ENCODE measurements around the gene WNT5B.

The WNT5B gene

GRCh38 chr12:1666215-1666614 is 37.2 kb downstream of the WNT5B start:
- Histone ChIP-seq H3K4me3 (ENCODE audit: low read length) (no peak overlapping the region), H3K4me2 (ENCODE audit: low read length) (no peak overlapping the region), H4K20me1 (ENCODE audit: insufficient read depth, low read length) (no peaks in the 10 kb centered on the region), H3K9ac (ENCODE audit: low read length) (no peak overlapping the region), H3K4me1 (ENCODE audit: low read length) (no peaks in the 10 kb centered on the region), H3K27ac (ENCODE audit: low read length) (no peak overlapping the region), H3K36me3 (replicated peaks; ENCODE audit: low read depth, low read length) (no peaks in the 10 kb centered on the region), H3K27me3 (ENCODE audit: low read depth, low read length) (no peaks in the 10 kb centered on the region), H2AFZ (ENCODE audit: low read depth, low read length) (no peak overlapping the region), H3K9me3 (ENCODE audit: insufficient read depth, low read length) (no peaks in the 10 kb centered on the region), H3K79me2 (ENCODE audit: low read length) (no peaks in the 10 kb centered on the region)
- no peak for TF ChIP-seq CTCF (IDR thresholded peaks at IDR 0.05; ENCODE audit: low read depth, low read length)
- TF ChIP-seq EZH2phosphoT487 (IDR thresholded peaks at IDR 0.05; ENCODE audit: low read depth): no peak

GRCh38 chr12:1666685-1667162 is 37.7 kb downstream of the WNT5B start:
- H3K79me2 ChIP-seq (ENCODE audit: low read length): no peaks in the 10 kb centered on the region
- no peaks in the 10 kb centered on the region for H3K27me3 ChIP-seq (ENCODE audit: low read depth, low read length)
- no peak overlapping the region for H3K4me2 ChIP-seq (ENCODE audit: low read length)
- H2AFZ ChIP-seq (ENCODE audit: low read depth, low read length): no peak overlapping the region
- TF ChIP-seq CTCF (IDR thresholded peaks at IDR 0.05; ENCODE audit: low read depth, low read length) (no peak), EZH2phosphoT487 (IDR thresholded peaks at IDR 0.05; ENCODE audit: low read depth) (no peak)
- no peaks in the 10 kb centered on the region for H3K9me3 ChIP-seq (ENCODE audit: insufficient read depth, low read length)
- no peak overlapping the region for H3K27ac ChIP-seq (ENCODE audit: low read length)
- no peaks in the 10 kb centered on the region for H3K4me1 ChIP-seq (ENCODE audit: low read length)
- H4K20me1 ChIP-seq (ENCODE audit: insufficient read depth, low read length): no peaks in the 10 kb centered on the region
- H3K4me3 ChIP-seq (ENCODE audit: low read length): no peak overlapping the region
- no peaks in the 10 kb centered on the region for H3K36me3 ChIP-seq (replicated peaks; ENCODE audit: low read depth, low read length)
- no peak overlapping the region for H3K9ac ChIP-seq (ENCODE audit: low read length)

- Histone ChIP-seq H3K9ac (ENCODE audit: low read length) (no peak overlapping the region), H3K4me1 (ENCODE audit: low read length) (no peaks in the 10 kb centered on the region), H3K4me3 (ENCODE audit: low read length) (no peak overlapping the region), H3K36me3 (replicated peaks; ENCODE audit: low read depth, low read length) (no peaks in the 10 kb centered on the region), H3K27me3 (ENCODE audit: low read depth, low read length) (no peaks in the 10 kb centered on the region), H2AFZ (ENCODE audit: low read depth, low read length) (no peak overlapping the region), H3K27ac (ENCODE audit: low read length) (no peak overlapping the region), H3K4me2 (ENCODE audit: low read length) (no peak overlapping the region), H3K9me3 (ENCODE audit: insufficient read depth, low read length) (no peaks in the 10 kb centered on the region), H4K20me1 (ENCODE audit: insufficient read depth, low read length) (no peaks in the 10 kb centered on the region), H3K79me2 (ENCODE audit: low read length) (no peaks in the 10 kb centered on the region)
- no peak for TF ChIP-seq EZH2phosphoT487 (IDR thresholded peaks at IDR 0.05; ENCODE audit: low read depth)
- TF ChIP-seq CTCF (IDR thresholded peaks at IDR 0.05; ENCODE audit: low read depth, low read length): no peak
These were observed 40.0 kb downstream of the WNT5B start for GRCh38 chr12:1668833-1669543.

- H3K9me3 ChIP-seq (ENCODE audit: insufficient read depth, low read length): no peaks in the 10 kb centered on the region
- no peak overlapping the region for H3K9ac ChIP-seq (ENCODE audit: low read length)
- no peak overlapping the region for H2AFZ ChIP-seq (ENCODE audit: low read depth, low read length)
- no peak overlapping the region for H3K4me2 ChIP-seq (ENCODE audit: low read length)
- no peak overlapping the region for H3K27ac ChIP-seq (ENCODE audit: low read length)
- H3K36me3 ChIP-seq (replicated peaks; ENCODE audit: low read depth, low read length): no peaks in the 10 kb centered on the region
- TF ChIP-seq EZH2phosphoT487 (IDR thresholded peaks at IDR 0.05; ENCODE audit: low read depth) (no peak), CTCF (IDR thresholded peaks at IDR 0.05; ENCODE audit: low read depth, low read length) (no peak)
- no peaks in the 10 kb centered on the region for H3K79me2 ChIP-seq (ENCODE audit: low read length)
- no peaks in the 10 kb centered on the region for H3K4me1 ChIP-seq (ENCODE audit: low read length)
- no peaks in the 10 kb centered on the region for H4K20me1 ChIP-seq (ENCODE audit: insufficient read depth, low read length)
- no peak overlapping the region for H3K4me3 ChIP-seq (ENCODE audit: low read length)
- H3K27me3 ChIP-seq (ENCODE audit: low read depth, low read length): no peaks in the 10 kb centered on the region
These were observed 41.6 kb downstream of the WNT5B start for GRCh38 chr12:1670358-1671268.

All from OCI-LY3 (cell line).